GM23338 (cell line): ENCODE measurements around the gene FGA. TPM values are rescaled to one million over a fixed set of nuclear protein-coding genes. Genes with fewer than 3 reads are reported as not detected.
A peak's percentile ranks its signal among the peaks of the same experiment; 100 is the strongest.

Experiments used
- ATAC-seq: fragments of 200-7000 bp; cut with Tn5 transposase; 3 replicates; pipeline ENCODE4 v1.9.1; 2020
- DNase-seq: peaks from one replicate; pipeline ENCODE4 v3.0.0-alpha.2; 2015; ENCODE audit warnings: low spot score
- H2AFZ ChIP-seq: fragments of 200-600 bp; sonication (generic); 2 replicates; pipeline ENCODE4 v1.8.0; 2016; ENCODE audit warnings: antibody characterized with exemption, mild to moderate bottlenecking, moderate library complexity
- H3F3A ChIP-seq: fragments of 200-600 bp; sonication (generic); replicated peaks from 2 replicates; pipeline ENCODE4 v1.8.0; 2017; ENCODE audit warnings: antibody characterized with exemption, mixed run types, low read depth
- H3K27ac ChIP-seq: fragments of 200-600 bp; sonication (generic); 2 replicates; pipeline ENCODE4 v1.6.1; 2016; ENCODE audit warnings: low read depth
- H3K27me3 ChIP-seq: fragments of 200-600 bp; sonication (generic); 2 replicates; pipeline ENCODE4 v1.8.0; 2016; ENCODE audit warnings: mild to moderate bottlenecking, mixed run types, moderate library complexity; ENCODE audit not compliant: insufficient read depth
- H3K36me3 ChIP-seq: fragments of 200-600 bp; sonication (generic); 2 replicates; pipeline ENCODE4 v1.8.0; 2016; ENCODE audit warnings: mild to moderate bottlenecking; ENCODE audit not compliant: insufficient read depth
- H3K4me1 ChIP-seq: fragments of 200-600 bp; sonication (generic); 2 replicates; pipeline ENCODE4 v1.8.0; 2016; ENCODE audit warnings: mild to moderate bottlenecking, moderate library complexity; ENCODE audit not compliant: insufficient read depth
- H3K4me2 ChIP-seq: fragments of 200-600 bp; sonication (generic); 2 replicates; pipeline ENCODE4 v1.7.1; 2017; ENCODE audit warnings: mixed run types
- H3K4me3 ChIP-seq: fragments of 200-600 bp; sonication (generic); 2 replicates; pipeline ENCODE4 v1.6.1; 2016; ENCODE audit warnings: mixed run types
- H3K79me2 ChIP-seq: fragments of 200-600 bp; sonication (generic); replicated peaks from 2 replicates; pipeline ENCODE4 v1.8.0; 2017; ENCODE audit warnings: mild to moderate bottlenecking; ENCODE audit not compliant: insufficient read depth
- H3K9me2 ChIP-seq: fragments of 200-600 bp; sonication (generic); 2 replicates; pipeline ENCODE4 v1.8.0; 2017; ENCODE audit not compliant: insufficient read depth
- H4K20me1 ChIP-seq: fragments of 200-600 bp; sonication (generic); replicated peaks from 2 replicates; pipeline ENCODE4 v1.8.0; 2017; ENCODE audit warnings: mild to moderate bottlenecking; ENCODE audit not compliant: insufficient read depth
- H3K27ac Mint-ChIP-seq: 2 replicates; pipeline ENCODE4 v1.8.0; 2020; ENCODE audit warnings: inconsistent platforms, mild to moderate bottlenecking, moderate library complexity, mixed read lengths
- H3K27me3 Mint-ChIP-seq: 3 replicates; pipeline ENCODE4 v1.8.0; 2022; ENCODE audit warnings: low read depth, mild to moderate bottlenecking, moderate library complexity, mixed read lengths, inconsistent platforms; ENCODE audit not compliant: insufficient read depth, poor library complexity
- H3K36me3 Mint-ChIP-seq: 3 replicates; pipeline ENCODE4 v1.8.0; 2021; ENCODE audit warnings: low read depth, mild to moderate bottlenecking, inconsistent platforms, moderate library complexity, mixed read lengths
- H3K4me1 Mint-ChIP-seq: 3 replicates; pipeline ENCODE4 v1.8.0; 2020; ENCODE audit warnings: mild to moderate bottlenecking, inconsistent platforms, mixed read lengths
- H3K4me3 Mint-ChIP-seq: 3 replicates; pipeline ENCODE4 v1.8.0; 2021; ENCODE audit warnings: moderate library complexity, mild to moderate bottlenecking, inconsistent platforms, mixed read lengths
- H3K9me3 Mint-ChIP-seq: 3 replicates; pipeline ENCODE4 v1.8.0; 2020; ENCODE audit warnings: moderate library complexity, mild to moderate bottlenecking, inconsistent platforms, mixed read lengths
- CREB1 ChIP-seq: fragments of 250-450 bp; sonication (Bioruptor Pico); IDR thresholded peaks from 2 replicates; pipeline ENCODE4 v1.5.0; 2020; ENCODE audit warnings: low read depth, mild to moderate bottlenecking, moderate library complexity
- CTCF ChIP-seq, 2 experiments: fragments of 200-600 bp in 1 of 2; sonication (generic) in 1 of 2; conservative IDR thresholded peaks; 2 replicates each; pipeline versions ENCODE4 v1.5.1 to v1.6.1; 2016 to 2017; ENCODE audit warnings: antibody characterized with exemption in 2 of 2, low read depth in 2 of 2, mild to moderate bottlenecking in 2 of 2, moderate library complexity in 1 of 2
- EZH2phosphoT487 ChIP-seq: fragments of 200-600 bp; sonication (generic); IDR thresholded peaks from one replicate; pipeline ENCODE4 v1.8.1; 2018; ENCODE audit warnings: antibody characterized with exemption; ENCODE audit not compliant: unreplicated experiment
- NANOG ChIP-seq: IDR thresholded peaks from 2 replicates; pipeline ENCODE4 v1.6.1; 2016; ENCODE audit warnings: antibody characterized with exemption, borderline replicate concordance
- STAT1 ChIP-seq: IDR thresholded peaks from one replicate; pipeline ENCODE4 v1.6.1; 2016; ENCODE audit warnings: antibody characterized with exemption; ENCODE audit not compliant: unreplicated experiment
- ZNF331 ChIP-seq: fragments of 250-450 bp; sonication (Bioruptor Pico); IDR thresholded peaks from 2 replicates; pipeline ENCODE4 v1.5.0; 2020; ENCODE audit warnings: low read depth, mild to moderate bottlenecking, moderate library complexity
- polyA plus RNA-seq: library from polyadenylated mRNA; unstranded; fragments of >200 nt; fragmentation: Nextera tagmentation; extraction: Ambion mirVana; gene quantifications from 2 replicates; pipeline ENCODE4 v1.2.1, GENCODE V29; 2016
- total RNA-seq: library from RNA; depleted of rRNA; stranded (reverse); fragments of >200 nt; shearing (Covaris generic); gene quantifications from 2 replicates; pipeline ENCODE4 v1.2.3, GENCODE V29; 2014
- TF ChIP-seq, protein P1 (sequence below): IDR thresholded peaks from one replicate; pipeline ENCODE4 v1.6.1; 2018; ENCODE audit warnings: antibody characterized with exemption; ENCODE audit not compliant: unreplicated experiment
- TF ChIP-seq, protein P2 (sequence below): IDR thresholded peaks from 2 replicates; pipeline ENCODE4 v1.6.1; 2016; ENCODE audit warnings: antibody characterized with exemption

FGA gene
- total and polyA plus RNA-seq, 2 experiments from 2014 or later: not detected

GRCh38 chr4:154616731-154617130 is 26.2 kb upstream of the FGA start (continued):
- TF ChIP-seq, protein P1, sequence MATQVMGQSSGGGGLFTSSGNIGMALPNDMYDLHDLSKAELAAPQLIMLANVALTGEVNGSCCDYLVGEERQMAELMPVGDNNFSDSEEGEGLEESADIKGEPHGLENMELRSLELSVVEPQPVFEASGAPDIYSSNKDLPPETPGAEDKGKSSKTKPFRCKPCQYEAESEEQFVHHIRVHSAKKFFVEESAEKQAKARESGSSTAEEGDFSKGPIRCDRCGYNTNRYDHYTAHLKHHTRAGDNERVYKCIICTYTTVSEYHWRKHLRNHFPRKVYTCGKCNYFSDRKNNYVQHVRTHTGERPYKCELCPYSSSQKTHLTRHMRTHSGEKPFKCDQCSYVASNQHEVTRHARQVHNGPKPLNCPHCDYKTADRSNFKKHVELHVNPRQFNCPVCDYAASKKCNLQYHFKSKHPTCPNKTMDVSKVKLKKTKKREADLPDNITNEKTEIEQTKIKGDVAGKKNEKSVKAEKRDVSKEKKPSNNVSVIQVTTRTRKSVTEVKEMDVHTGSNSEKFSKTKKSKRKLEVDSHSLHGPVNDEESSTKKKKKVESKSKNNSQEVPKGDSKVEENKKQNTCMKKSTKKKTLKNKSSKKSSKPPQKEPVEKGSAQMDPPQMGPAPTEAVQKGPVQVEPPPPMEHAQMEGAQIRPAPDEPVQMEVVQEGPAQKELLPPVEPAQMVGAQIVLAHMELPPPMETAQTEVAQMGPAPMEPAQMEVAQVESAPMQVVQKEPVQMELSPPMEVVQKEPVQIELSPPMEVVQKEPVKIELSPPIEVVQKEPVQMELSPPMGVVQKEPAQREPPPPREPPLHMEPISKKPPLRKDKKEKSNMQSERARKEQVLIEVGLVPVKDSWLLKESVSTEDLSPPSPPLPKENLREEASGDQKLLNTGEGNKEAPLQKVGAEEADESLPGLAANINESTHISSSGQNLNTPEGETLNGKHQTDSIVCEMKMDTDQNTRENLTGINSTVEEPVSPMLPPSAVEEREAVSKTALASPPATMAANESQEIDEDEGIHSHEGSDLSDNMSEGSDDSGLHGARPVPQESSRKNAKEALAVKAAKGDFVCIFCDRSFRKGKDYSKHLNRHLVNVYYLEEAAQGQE: no peak
- TF ChIP-seq ZNF331: no peak
- TF ChIP-seq, protein P2, sequence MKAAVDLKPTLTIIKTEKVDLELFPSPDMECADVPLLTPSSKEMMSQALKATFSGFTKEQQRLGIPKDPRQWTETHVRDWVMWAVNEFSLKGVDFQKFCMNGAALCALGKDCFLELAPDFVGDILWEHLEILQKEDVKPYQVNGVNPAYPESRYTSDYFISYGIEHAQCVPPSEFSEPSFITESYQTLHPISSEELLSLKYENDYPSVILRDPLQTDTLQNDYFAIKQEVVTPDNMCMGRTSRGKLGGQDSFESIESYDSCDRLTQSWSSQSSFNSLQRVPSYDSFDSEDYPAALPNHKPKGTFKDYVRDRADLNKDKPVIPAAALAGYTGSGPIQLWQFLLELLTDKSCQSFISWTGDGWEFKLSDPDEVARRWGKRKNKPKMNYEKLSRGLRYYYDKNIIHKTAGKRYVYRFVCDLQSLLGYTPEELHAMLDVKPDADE: no peak
- no peak for TF ChIP-seq STAT1
- no peak for TF ChIP-seq CTCF (conservative IDR thresholded peaks at IDR 0.05; ENCODE audit: low read depth in 2 of 2)
- TF ChIP-seq CREB1 (CRISPR knock-in tag): no peak
- no peak for TF ChIP-seq NANOG
- no peak for TF ChIP-seq EZH2phosphoT487

- Mint-ChIP-seq H3K4me3 (no peak overlapping the region), H3K27ac (no peak overlapping the region), H3K4me1 (peaks cover 15% of the 10 kb centered on the region; the same call in 2 of the 3 replicates), H3K36me3 (no peaks in the 10 kb centered on the region), H3K27me3 (no peaks in the 10 kb centered on the region), H3K9me3 (no peaks in the 10 kb centered on the region; the same call in 2 of the 3 replicates)
- Histone ChIP-seq H3K9me2 (no peaks in the 10 kb centered on the region), H3K27ac (no peak overlapping the region), H3F3A (no peaks in the 10 kb centered on the region), H3K79me2 (no peaks in the 10 kb centered on the region), H4K20me1 (no peaks in the 10 kb centered on the region), H3K4me3 (no peak overlapping the region), H3K4me1 (peaks cover 10% of the 10 kb centered on the region), H3K4me2 (no peak overlapping the region), H3K36me3 (no peaks in the 10 kb centered on the region), H2AFZ (0 out of 2 replicates have a peak overlapping the region, but pooled peaks have one; percentile 57), H3K27me3 (no peaks in the 10 kb centered on the region)
- DNase-seq (no peak), ATAC-seq (no peak)
- TF ChIP-seq CTCF (conservative IDR thresholded peaks at IDR 0.05; ENCODE audit: low read depth in 2 of 2): no peak
Measured at GRCh38 chr4:154616287-154616686, 25.7 kb upstream of the FGA start.
